ENCODE data around the gene DBF4B. TPM values are rescaled to one million over a fixed set of nuclear protein-coding genes. Genes with fewer than 3 reads are reported as not detected.

The DBF4B gene
- total and polyA plus RNA-seq, 2 of the 13 experiments (the other 11 are each of a cell fraction or from before 2014, with no cell fraction given) = 11.7 to 13.2 TPM

DNA sequence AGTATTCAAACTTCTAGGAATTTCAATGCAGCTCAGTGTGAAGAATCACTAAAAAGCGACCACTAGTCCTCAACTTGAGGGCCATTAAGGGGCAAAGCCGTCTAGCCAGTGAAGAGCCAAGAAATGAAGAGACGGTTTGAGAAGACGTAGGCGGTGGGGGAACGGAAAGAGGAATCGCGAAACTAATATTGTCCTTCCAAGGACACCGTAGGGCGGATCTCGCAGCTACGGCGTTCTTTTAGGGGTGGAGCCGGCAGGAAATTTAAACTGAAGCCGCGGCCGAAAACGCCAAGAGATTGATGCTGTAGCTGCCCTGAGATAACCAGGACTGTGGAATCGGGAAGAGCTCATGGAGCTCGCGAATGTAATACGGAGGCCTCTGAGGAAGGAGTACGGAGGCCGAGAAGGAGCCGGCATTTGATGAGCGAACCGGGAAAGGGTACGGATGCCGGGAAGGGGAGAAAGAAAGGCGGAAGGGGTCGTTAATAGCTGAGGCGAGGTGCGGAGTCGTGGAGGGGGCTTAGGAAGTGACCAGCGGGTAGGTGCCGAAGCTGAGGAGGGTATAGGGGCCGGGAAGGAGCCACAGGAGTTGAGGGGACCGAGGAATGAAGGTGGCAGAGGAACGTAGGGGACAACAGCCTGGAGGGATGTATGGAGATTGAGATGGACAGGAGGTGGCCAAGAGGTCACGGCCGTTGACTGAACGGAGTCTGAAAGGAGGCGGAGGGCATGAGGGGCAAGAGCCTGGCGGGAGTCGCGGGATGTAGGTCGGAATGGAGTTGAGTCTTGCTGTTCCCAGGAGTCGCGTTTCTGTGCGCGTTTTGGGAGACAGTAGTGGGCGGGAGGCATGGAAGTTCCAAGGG, at the start of gene DBF4B (continued):
- TF ChIP-seq, protein P1, sequence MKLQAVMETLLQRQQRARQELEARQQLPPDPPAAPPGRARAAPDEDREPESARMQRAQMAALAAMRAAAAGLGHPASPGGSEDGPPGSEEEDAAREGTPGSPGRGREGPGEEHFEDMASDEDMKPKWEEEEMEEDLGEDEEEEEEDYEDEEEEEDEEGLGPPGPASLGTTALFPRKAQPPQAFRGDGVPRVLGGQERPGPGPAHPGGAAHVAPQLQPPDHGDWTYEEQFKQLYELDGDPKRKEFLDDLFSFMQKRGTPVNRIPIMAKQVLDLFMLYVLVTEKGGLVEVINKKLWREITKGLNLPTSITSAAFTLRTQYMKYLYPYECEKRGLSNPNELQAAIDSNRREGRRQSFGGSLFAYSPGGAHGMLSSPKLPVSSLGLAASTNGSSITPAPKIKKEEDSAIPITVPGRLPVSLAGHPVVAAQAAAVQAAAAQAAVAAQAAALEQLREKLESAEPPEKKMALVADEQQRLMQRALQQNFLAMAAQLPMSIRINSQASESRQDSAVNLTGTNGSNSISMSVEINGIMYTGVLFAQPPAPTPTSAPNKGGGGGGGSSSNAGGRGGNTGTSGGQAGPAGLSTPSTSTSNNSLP (IDR thresholded peaks at IDR 0.05; ENCODE audit: low read depth, low read length) = peak; percentile 19; the same call in 1 of the 2 replicates
- peak; percentile 85 for TF ChIP-seq ARNT2 (CRISPR knock-in tag; IDR thresholded peaks at IDR 0.05; ENCODE audit: low read depth)
- TF ChIP-seq ZNF547 (CRISPR knock-in tag; IDR thresholded peaks at IDR 0.05) = peak; percentile 66; the same call in 1 of the 2 replicates
- TF ChIP-seq NKX3-1 (CRISPR knock-in tag; IDR thresholded peaks at IDR 0.05) = 0 out of 2 replicates have a peak, but pooled peaks have one; percentile 16
- peak; percentile 56; the same call in 1 of the 2 replicates for TF ChIP-seq BRD4 (CRISPR knock-in tag; IDR thresholded peaks at IDR 0.05)
- TF ChIP-seq, protein P2, sequence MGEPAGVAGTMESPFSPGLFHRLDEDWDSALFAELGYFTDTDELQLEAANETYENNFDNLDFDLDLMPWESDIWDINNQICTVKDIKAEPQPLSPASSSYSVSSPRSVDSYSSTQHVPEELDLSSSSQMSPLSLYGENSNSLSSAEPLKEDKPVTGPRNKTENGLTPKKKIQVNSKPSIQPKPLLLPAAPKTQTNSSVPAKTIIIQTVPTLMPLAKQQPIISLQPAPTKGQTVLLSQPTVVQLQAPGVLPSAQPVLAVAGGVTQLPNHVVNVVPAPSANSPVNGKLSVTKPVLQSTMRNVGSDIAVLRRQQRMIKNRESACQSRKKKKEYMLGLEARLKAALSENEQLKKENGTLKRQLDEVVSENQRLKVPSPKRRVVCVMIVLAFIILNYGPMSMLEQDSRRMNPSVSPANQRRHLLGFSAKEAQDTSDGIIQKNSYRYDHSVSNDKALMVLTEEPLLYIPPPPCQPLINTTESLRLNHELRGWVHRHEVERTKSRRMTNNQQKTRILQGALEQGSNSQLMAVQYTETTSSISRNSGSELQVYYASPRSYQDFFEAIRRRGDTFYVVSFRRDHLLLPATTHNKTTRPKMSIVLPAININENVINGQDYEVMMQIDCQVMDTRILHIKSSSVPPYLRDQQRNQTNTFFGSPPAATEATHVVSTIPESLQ (CRISPR knock-in tag; conservative IDR thresholded peaks at IDR 0.05) = no peak
- TF ChIP-seq GFI1 (CRISPR knock-in tag; IDR thresholded peaks at IDR 0.05; ENCODE audit: borderline replicate concordance) = no peak
- no peak for TF ChIP-seq ZNF773 (CRISPR knock-in tag; IDR thresholded peaks at IDR 0.05; ENCODE audit: borderline replicate concordance)
- TF ChIP-seq GZF1 (CRISPR knock-in tag; IDR thresholded peaks at IDR 0.05) = no peak
- TF ChIP-seq ZNF329 (CRISPR knock-in tag; IDR thresholded peaks at IDR 0.05; ENCODE audit: low read depth) = no peak
- TF ChIP-seq MED13 (CRISPR knock-in tag; IDR thresholded peaks at IDR 0.05) = no peak
- peak; percentile 79; the same call in 1 of the 2 replicates for TF ChIP-seq CENPT (CRISPR knock-in tag; IDR thresholded peaks at IDR 0.05; ENCODE audit: low read depth)
- TF ChIP-seq ZNF441 (CRISPR knock-in tag; IDR thresholded peaks at IDR 0.05; ENCODE audit: borderline replicate concordance) = peak; percentile 58
- 0 out of 2 replicates have a peak, but pooled peaks have one; percentile 37 for TF ChIP-seq ISX (CRISPR knock-in tag; conservative IDR thresholded peaks at IDR 0.05)
- no peak for TF ChIP-seq ZBTB3 (CRISPR knock-in tag; IDR thresholded peaks at IDR 0.05; ENCODE audit: borderline replicate concordance, low read depth)
- peak; percentile 77; the same call in 1 of the 2 replicates for TF ChIP-seq ZNF792 (CRISPR knock-in tag; IDR thresholded peaks at IDR 0.05)
- TF ChIP-seq, protein P3, sequence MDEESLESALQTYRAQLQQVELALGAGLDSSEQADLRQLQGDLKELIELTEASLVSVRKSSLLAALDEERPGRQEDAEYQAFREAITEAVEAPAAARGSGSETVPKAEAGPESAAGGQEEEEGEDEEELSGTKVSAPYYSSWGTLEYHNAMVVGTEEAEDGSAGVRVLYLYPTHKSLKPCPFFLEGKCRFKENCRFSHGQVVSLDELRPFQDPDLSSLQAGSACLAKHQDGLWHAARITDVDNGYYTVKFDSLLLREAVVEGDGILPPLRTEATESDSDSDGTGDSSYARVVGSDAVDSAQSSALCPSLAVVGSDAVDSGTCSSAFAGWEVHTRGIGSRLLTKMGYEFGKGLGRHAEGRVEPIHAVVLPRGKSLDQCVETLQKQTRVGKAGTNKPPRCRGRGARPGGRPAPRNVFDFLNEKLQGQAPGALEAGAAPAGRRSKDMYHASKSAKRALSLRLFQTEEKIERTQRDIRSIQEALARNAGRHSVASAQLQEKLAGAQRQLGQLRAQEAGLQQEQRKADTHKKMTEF (CRISPR knock-in tag; IDR thresholded peaks at IDR 0.05) = peak; percentile 87

Data from HepG2 (cell line).